ENCODE data around the gene E2F7.

- no peak for TF ChIP-seq REST (tag by site-specific recombination; IDR thresholded peaks at IDR 0.05)
- TF ChIP-seq SP2 (tag by site-specific recombination; IDR thresholded peaks at IDR 0.05), result no peak
- no peak for TF ChIP-seq ZNF112 (tag by site-specific recombination; IDR thresholded peaks at IDR 0.05)
- TF ChIP-seq, protein P1, sequence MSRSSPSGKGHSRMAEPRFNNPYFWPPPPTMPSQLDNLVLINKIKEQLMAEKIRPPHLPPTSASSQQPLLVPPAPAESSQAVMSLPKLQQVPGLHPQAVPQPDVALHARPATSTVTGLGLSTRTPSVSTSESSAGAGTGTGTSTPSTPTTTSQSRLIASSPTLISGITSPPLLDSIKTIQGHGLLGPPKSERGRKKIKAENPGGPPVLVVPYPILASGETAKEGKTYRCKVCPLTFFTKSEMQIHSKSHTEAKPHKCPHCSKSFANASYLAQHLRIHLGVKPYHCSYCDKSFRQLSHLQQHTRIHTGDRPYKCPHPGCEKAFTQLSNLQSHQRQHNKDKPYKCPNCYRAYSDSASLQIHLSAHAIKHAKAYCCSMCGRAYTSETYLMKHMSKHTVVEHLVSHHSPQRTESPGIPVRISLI (tag by site-specific recombination; IDR thresholded peaks at IDR 0.05), result no peak
- TF ChIP-seq ZNF138 (tag by site-specific recombination; IDR thresholded peaks at IDR 0.05; ENCODE audit: borderline replicate concordance), result no peak
- TF ChIP-seq, protein P2, sequence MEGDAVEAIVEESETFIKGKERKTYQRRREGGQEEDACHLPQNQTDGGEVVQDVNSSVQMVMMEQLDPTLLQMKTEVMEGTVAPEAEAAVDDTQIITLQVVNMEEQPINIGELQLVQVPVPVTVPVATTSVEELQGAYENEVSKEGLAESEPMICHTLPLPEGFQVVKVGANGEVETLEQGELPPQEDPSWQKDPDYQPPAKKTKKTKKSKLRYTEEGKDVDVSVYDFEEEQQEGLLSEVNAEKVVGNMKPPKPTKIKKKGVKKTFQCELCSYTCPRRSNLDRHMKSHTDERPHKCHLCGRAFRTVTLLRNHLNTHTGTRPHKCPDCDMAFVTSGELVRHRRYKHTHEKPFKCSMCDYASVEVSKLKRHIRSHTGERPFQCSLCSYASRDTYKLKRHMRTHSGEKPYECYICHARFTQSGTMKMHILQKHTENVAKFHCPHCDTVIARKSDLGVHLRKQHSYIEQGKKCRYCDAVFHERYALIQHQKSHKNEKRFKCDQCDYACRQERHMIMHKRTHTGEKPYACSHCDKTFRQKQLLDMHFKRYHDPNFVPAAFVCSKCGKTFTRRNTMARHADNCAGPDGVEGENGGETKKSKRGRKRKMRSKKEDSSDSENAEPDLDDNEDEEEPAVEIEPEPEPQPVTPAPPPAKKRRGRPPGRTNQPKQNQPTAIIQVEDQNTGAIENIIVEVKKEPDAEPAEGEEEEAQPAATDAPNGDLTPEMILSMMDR (tag by site-specific recombination; IDR thresholded peaks at IDR 0.05), result no peak
These were observed 68.2 kb downstream of the E2F7 start for GRCh38 chr12:76997011-76997780.
